Endometrium (tissue), 2 donors: ENCODE data around the gene IKZF4.
"Not testable (repeated sequence)": the region's sequence is repeated elsewhere in the genome, so short reads cannot be mapped to it uniquely, and the experiment has no call there.

Experiments
- FAIRE-seq: peaks from 2 replicates; lab custom pipeline; 2012; peaks lifted over from hg19 to GRCh38; lab: Jason Lieb, UNC
- donor health status: control.
- donor health status: control.

IKZF4 gene

DNA sequence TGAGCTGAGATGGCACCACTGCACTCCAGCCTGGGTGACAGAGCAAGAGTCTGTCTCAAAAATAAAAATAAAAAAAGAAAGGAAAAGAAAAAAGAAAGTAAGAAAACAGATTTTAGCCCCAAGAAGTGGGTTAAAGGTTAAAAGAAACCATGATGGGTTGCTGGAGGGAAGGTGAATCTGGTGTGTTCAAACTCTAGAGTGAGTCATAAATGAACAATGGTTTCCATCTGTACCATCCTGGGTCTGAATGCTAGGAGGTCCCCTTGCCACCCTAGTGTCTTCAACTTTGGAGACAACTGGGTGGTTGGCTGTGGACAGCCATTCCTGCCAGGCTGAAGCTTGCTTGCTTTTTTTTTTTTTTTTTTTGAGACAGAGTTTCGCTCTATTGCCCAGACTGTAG lies 19.3 kb downstream of the IKZF4 start:
- FAIRE-seq: no peak

DNA sequence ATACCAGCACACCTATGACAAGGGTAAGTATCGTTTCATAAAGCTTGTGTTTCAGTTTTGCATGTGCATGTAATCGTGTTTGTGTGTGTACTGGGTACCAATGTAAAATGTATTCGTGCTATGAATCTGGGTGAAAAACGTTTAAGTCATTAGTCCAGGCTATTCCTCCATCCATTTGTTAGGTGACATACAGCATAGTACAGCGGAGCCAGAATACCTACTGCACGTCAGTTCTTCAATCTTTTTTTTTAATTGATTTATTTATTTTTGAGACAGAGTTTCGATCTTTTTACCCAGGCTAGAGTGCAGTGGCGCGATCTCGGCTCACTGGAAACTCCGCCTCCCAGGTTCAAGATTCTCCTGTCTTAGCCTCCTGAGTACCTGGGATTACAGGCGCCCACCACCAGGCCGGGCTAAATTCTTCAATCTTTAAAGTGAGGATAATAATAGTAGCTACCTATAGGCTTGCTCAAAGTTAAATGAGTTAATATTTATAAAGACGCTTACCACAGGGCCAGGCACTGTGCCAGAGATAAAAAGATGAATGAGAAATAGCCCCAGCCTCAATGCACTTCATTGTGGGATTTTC lies 20.2 kb downstream of the IKZF4 start:
- FAIRE-seq: no peak

DNA sequence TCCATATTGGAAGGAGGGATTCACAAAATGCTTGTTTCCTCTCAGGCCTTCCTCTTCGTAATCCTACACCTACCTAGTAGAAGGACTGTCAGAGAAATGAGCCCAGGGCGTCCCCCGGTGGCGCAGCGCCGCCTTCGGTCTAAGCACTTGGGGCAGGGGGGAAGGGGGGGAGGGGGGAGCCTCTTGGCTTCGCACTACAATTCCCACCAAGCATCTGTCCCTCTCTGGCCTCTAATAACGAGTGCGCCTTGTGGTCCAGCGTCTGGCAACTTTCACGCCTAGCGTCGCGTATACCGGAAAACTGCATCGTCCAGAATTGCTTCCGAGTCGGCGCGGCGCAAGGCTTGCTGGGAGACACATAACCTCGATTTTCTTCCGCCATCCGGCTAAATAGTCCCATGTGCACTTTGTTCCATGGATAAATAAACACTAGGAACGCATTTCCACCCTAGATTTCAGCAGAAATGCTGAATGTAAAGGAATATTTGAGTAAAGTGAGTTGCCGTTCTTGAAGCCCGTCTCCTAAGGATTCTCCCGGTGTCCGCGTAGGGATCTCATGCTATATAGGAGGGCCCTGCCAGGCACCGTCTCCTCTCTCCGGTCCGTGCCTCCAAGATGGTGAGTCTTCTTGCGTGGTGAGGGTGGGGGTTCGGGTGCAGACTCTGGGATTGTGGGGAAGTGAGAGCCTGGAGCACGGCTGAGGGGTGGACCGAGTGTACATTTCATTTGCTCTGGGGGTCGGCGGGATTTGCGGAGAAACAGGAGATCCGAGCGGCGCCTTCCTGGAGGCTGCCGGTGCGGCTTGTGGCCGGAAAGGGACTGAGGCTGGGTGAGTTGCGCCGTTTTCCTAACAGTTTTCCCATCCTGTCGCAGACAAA lies 20.9 kb downstream of the IKZF4 start, which contains the start of gene RPS26:
RPS26 (plus strand) TSS at position 367 of the 878 bp plus-strand sequence; CDS start at position 616, 249 bp downstream.
- no peak for FAIRE-seq

- not testable (repeated sequence) for FAIRE-seq
These were observed 21.6 kb downstream of the IKZF4 start for GRCh38 chr12:56042430-56042813.

GRCh38 chr12:56042843-56043242 lies 22.0 kb downstream of the IKZF4 start:
- no peak for FAIRE-seq

DNA sequence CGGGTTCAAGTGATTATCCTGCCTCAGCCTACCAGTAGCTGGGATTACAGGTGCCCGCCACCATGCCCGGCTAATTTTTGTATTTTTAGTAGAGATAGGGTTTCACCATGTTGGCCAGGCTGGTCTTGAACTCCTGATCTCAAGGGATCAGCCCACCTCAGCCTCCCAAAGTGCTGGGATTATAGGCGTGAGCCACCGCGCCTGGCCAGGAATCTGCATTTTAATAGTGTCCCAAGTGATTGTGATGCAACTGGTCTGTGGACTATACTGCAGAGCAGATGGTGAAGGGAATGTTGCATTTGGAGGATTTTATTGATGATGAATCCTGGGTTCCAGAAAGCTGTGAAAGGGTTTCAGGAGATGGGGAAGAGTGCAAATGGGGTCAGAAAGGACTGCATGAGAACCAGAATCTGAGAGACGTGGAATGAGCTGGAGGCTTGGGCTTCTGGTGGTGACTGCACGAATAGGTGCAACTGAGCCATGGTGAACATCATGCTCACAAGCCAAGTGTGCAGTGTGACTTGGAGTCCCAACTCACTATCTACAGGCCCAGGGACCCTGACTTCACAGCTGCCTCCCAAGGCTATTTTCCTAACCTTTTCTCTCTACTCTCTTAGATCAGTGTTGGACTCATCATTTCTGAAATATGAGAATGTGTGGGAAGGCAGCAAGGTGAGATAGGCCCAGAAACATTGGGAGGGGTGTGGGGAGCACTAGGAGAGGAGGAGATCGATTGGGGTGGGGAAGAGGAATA lies 25.4 kb downstream of the IKZF4 start:
- no peak for FAIRE-seq

DNA sequence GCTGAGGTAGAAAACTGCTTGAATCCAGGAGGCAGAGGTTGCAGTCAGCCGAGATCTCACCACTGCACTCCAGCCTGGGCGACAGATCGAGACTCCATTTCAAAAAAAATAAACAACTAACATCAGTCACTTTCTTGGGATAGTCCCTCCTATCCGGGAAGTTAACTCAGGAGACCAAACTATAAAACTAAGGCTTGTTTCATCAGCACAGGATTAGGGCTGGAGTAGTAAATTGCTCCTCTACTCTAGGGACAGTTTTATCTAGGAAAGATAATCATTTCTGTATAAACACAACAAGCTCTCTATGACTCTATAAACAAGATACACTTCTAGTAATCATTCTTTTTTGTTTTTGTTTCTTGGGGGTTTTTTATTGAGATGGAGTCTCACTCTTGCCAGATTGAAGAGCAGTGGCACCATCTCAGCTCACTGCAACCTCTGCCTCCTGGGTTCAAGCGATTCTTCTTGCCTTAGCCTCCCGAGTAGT lies 32.6 kb downstream of the IKZF4 start:
- no peak for FAIRE-seq

DNA sequence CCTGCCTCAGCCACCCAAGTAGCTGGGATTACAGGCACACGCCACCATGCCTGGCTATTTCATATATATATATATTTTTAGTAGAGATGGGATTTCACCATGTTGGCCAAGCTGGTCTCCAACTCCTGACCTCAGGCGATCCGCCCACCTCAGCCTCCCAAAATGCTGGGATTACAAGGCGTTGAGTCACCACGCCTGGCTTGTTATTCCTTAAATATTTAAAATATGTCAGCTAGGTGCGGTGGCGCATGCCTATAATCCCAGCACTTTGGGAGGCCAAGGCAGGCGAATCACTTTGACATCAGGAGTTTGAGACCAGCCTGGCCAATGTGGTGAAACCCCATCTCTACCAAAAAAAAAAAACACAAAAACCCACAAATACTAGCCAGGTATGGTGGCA lies 39.1 kb downstream of the IKZF4 start:
- FAIRE-seq: not testable (repeated sequence)

DNA sequence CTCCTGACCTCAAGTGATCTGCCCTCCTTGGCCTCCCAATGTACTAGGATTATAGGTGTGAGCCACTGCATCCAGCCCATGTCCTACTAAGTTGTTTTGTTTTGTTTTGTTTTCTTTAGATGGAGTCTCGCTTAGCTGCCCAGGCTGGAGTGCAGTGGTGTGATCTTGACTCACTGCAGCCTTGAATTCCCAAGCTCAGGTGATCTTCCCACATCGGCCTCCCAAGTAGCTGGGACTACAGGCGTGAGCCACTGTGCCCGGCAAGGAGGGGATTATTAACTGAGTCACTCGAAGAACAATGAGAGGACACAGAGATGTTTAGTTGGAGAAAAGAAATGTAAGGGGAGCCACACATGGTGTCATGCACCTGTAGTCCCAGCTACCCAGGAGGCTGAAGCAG lies 41.1 kb downstream of the IKZF4 start:
- no peak for FAIRE-seq

DNA sequence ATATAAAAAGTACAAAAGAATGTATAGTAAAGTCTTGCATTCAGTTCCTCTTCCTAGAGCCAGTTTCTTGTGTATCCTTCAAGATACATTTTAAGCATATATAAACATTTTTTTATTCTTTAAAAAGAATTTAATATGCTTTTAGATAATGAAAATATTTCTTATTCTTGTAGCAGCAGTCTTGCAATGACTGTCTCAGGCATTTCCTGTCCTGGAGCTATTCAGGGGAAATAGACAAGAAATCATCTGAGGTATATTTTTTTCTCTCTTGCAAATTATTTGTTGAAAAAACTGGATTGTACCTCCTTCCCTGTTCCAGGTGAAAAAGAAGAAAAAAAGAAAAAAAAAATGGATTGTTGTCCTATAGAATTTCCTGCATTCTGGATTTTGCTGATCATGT lies 42.2 kb downstream of the IKZF4 start:
- no peak for FAIRE-seq

DNA sequence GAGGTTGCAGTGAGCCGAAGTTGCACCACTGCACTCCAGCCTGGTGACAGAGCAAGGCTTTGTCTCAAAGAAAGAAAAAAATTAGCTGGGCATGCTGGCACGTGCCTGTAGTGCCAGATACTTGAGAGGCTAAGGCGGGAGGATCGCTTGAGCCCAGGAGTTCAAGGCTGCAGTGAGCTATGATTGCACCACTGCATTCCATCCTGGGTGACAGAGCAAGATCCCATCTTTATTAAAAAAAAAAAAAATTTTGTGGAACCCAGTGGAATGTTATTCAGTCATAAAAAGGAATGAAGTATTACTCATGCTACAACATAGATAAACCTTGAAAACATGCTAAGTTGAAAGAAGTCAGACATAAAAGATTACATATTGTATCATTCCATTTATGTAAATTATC lies 50.8 kb downstream of the IKZF4 start:
- no peak for FAIRE-seq

DNA sequence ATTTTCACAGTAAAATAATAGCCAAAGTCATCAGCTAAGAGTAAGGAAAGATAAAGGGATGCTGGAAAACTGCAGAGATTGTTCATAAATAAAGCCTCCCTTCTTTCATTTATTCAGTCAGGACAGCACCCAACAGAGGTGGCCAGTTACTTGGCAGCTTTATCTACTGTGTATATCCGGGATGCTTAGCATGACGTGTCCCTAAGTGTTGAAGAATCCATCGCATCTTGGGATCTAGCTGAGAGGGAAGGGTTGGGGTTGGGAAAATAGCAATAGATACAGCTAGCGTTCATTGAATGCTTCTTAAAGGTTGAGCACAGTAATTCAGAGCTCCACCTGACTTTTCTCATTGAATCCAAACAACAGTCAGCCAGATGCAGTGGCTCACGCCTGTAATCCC lies 53.6 kb downstream of the IKZF4 start:
- no peak for FAIRE-seq

DNA sequence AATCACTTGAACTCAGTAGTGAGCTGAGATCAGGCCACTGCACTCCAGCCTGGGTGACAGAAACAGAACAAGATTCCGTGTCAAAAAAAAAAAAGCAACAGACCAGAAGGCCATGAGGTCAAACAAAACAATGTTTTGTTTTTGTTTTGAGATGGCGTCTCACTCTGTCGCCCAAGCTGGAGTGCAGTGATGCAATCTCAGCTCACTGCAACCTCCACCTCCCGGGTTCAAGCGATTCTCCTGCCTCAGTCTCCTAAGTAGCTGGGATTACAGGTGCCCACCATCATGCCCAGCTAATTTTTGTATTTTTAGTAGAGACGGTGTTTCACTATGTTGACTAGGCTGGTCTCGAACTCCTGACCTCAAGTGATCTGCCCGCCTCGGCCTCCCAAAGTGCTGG lies 57.1 kb downstream of the IKZF4 start:
- FAIRE-seq: not testable (repeated sequence)

GRCh38 chr12:56078427-56078826 lies 57.6 kb downstream of the IKZF4 start:
- no peak for FAIRE-seq

DNA sequence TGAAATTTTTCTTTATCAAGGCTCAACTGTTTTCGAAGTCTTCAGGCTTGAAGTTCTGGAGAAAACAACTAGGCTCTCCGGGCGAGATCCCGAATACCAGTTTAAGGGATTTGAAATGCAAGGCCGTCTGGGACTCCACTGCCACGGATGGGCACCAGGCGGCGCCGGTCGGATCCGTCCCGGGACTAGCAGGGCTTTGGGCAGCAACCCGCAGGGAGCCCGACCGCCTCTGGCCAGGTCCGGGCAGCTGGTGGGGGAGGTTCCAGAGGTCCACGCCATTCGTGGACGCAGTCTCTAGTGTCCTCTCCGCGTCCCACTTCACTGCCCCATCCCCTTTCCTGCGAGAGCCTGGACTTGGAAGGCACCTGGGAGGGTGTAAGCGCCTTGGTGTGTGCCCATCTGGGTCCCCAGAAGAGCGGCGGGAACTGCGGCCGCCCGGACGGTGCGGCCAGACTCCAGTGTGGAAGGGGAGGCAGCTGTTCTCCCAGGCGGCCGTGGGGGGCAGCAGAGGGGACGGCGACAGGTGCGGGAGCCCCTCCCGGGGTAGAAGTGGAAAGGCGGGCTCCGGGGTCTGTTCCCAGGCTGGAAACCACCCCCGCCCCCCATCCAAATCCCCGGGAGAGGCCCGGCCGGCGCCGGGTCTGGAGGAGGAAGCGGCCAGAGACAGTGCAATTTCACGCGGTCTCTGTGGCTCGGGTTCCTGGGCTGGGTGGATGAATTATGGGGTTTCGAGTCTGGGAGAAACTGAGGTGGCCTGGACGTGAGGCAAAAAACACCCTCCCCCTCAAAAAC lies 58.3 kb downstream of the IKZF4 start:
- FAIRE-seq: no peak

DNA sequence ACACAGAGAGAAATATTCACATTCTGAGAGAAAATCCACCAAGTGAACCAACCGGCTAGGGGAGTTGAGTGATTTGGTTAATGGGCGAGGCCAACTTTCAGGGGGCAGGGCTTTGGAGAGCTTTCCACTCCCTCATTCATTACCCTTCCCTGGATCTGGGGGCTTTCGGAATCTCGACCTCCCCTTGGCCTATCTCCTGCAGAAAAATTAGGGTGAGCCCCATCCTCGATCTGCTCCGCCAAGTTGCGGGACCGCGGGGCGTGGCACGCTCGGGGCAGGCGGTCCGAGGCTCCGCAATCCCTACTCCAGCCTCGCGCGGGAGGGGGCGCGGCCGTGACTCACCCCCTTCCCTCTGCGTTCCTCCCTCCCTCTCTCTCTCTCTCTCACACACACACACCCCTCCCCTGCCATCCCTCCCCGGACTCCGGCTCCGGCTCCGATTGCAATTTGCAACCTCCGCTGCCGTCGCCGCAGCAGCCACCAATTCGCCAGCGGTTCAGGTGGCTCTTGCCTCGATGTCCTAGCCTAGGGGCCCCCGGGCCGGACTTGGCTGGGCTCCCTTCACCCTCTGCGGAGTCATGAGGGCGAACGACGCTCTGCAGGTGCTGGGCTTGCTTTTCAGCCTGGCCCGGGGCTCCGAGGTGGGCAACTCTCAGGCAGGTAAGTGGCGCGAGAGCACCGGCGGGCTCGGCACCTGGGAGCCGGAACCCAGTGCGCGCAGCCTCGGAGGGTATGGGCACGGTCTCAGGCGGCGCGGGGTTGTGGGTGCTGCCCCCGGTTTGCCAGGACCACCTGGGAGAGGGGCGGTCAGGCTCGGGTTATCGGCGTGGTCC lies 59.1 kb downstream of the IKZF4 start, which contains the start of gene ERBB3:
ERBB3 (plus strand) TSS at position 443 of the 833 bp plus-strand sequence; CDS start at position 579, 136 bp downstream.
- no peak for FAIRE-seq

GRCh38 chr12:56080556-56081138 lies 59.8 kb downstream of the IKZF4 start:
- no peak for FAIRE-seq

DNA sequence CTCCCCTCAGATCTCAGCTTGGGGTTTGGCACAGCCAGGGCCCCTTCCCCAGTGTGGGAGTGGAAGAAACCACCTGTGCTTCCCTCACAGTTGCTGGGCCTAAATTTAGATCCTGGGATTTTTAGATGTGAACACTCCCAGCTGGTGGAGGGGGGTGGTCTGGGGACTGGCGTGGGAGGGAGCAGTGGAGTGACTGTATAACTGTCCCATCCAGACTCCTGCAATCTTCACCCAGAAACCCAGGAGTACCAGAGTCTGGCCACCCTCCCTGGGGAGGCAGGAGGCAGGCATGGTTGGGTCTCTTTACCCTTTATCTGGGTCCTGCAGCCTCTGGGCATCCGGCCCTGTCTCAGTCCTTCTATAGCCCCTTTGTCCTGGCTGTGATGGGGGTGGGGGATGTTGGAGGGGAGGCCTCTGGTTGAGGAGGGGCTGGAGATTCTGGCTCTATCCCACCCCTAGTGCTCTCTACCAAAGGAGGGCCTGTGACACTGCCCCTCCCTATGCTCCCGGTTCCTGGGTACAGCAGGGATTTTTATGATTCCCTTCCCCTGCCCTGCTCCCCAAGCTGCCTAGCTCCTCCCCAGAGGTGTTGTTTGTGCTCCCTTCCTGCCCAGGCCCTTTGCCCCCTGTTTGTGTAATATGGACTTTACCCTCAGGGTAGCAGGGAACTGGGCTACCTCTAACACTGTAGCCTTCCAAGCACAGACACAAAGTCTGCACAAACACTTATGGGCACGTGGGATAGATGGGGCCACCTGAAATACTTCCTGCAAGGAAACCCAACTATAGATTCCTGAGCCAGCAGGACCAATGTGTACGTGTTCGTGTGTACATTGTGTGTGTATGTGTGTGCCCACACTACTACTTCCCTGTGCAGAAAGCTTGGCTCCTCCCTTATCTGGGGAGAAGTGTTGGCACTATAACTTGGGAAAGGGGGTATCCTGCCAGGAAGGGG lies 60.8 kb downstream of the IKZF4 start:
- no peak for FAIRE-seq

- no peak for FAIRE-seq
These were observed 61.5 kb downstream of the IKZF4 start for GRCh38 chr12:56082382-56082781.
